Measurements from ENCODE around the gene NEK8.

- TF ChIP-seq POLR2A (IDR thresholded peaks at IDR 0.05) (no peak), CTCF (IDR thresholded peaks at IDR 0.05) (no peak)
Observed at GRCh38 chr17:28724500-28725165, 4.0 kb upstream of the NEK8 start.

Data from lower leg skin (tissue), 3 donors.